Measurements from ENCODE around the gene CHERP.
A peak's percentile ranks its signal among the peaks of the same experiment; 100 is the strongest.
"Not testable (repeated sequence)": the region's sequence is repeated elsewhere in the genome, so short reads cannot be mapped to it uniquely, and the experiment has no call there.

CHERP gene

DNA sequence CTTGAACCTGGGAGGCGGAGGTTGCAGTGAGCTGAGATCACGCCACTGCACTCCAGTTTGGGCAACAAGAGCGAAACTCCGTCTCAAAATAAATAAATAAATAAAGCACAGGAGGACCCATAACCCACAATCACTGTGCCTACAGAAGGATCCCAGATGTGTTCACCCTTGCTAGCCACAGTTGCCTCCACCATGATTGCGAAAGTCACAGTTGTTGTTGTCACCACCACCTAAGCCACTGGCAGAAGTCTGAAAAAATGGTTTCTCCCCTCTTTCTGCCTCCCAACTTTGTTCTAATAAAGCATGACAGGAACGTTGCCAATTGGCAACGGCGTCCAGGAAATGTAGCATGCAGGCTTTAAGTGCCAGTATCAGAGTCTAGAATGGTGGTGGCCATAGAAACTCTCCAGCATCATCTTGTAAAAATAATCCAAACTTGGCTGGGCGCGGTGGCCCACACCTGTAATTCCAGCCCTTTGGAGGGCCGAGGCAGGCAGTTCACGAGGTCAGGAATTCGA, 68.3 kb downstream of the CHERP start:
- H3K4me1 ChIP-seq = peaks cover 12% of the 10 kb centered on the region
- no peak for DNase-seq (ENCODE audit: low spot score in 2 of 2)
- no peak overlapping the region for H3K4me3 ChIP-seq
- H3K9me3 ChIP-seq = peaks cover 8% of the 10 kb centered on the region
- in situ Hi-C loops (cut with MboI; ENCODE audit: low sequenced_read_pairs) = no loop called here
- no peaks in the 10 kb centered on the region for H3K27me3 ChIP-seq (ENCODE audit: low read depth)
- H3K36me3 ChIP-seq (replicated peaks) = peaks cover 3% of the 10 kb centered on the region; the same call in 1 of the 2 replicates

DNA sequence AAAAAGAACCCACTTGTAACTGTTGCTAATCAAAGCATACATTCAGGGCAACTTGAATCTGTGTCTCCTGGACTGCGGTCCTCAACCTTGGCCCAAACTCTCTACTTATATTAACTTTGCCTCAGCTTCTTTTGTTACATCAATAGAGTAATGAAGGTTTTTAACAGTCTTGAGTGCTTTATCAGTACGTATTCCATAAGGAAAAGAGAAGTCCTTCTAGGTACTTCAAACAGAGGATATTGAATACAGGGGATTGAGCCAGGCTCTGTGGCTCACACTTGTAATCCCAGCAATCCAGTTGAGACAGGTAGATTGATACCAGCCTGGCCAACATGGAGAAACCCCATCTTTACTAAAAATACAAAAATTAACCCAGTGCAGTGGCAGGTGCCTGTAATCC, 69.2 kb downstream of the CHERP start:
- DNase-seq (ENCODE audit: low spot score in 2 of 2) = no peak
- Histone ChIP-seq H3K36me3 (replicated peaks) (peaks cover 3% of the 10 kb centered on the region; the same call in 1 of the 2 replicates), H3K27me3 (ENCODE audit: low read depth) (no peaks in the 10 kb centered on the region), H3K9me3 (peaks cover 8% of the 10 kb centered on the region), H3K4me3 (no peak overlapping the region), H3K4me1 (peaks cover 12% of the 10 kb centered on the region)
- in situ Hi-C loops (cut with MboI; ENCODE audit: low sequenced_read_pairs) = no loop called here

DNA sequence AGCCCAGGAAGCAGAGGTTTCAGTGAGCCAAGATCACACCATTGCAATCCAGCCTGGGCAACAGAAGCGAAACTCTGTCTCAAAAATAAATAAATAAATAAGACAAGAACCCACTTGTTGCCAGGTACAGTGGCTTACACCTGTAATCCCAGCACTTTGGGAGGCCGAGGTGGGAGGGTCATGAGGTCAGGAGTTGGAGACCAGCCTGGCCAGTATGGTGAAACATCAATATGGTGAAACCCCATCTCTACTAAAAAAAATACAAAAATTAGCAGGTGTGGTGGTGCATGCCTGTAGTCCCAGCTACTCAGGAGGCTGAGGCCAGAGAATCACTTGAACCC, 69.7 kb downstream of the CHERP start:
- DNase-seq (ENCODE audit: low spot score in 2 of 2) = not testable (repeated sequence)

DNA sequence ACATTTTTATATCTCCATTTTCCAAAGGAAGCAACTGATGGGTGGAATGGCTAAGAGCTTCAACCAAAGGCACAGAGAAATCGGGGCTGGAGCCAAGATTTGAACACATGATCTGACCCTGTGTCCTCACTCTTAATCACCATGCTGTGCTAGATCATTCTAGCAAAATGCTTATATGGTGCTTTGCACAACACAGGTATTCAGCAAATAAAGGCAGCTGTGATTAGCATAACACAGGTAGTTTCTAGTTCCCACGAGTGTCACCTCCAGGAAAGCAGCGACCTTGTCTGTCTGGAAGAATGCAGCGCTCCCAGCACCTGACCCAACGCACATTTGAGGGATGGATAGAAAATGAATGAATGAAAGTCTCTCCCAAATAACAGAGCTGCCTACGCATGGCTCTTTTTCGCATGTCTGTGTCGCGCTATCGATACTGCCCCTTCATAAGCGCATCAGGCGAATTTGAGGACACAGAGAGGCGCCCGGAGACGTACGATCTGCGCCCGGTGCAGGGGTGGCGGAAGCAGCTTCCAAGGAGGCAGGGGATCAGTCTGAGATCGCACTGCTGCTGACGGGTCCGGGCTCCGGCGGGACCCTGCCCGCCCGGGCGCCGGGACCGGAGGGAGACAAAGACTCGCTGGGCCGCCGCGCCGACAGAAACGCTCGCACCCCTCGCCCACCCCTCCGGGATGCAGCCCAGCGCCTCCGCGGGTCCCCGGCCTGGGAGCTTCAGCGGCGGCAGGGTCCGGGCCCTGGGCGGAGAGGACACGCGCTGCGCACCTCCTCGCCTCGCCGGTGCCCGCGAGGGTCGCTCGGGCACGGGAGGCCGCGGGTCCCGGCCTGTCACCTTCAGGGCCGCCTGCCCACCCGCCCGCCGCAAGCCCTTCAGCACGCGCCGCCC, 71.1 kb downstream of the CHERP start:
- DNase-seq (ENCODE audit: low spot score in 2 of 2) = peak in 1 of 2 experiments; percentile 38
- Histone ChIP-seq H3K27me3 (ENCODE audit: low read depth) (no peaks in the 10 kb centered on the region), H3K4me3 (peak overlapping the region; percentile 71), H3K9me3 (peaks cover 8% of the 10 kb centered on the region), H3K36me3 (replicated peaks) (peaks cover 3% of the 10 kb centered on the region; the same call in 1 of the 2 replicates), H3K4me1 (peaks cover 12% of the 10 kb centered on the region)
- in situ Hi-C loops (cut with MboI; ENCODE audit: low sequenced_read_pairs) = no loop called here

More for the DNA sequence above, 69.7 kb downstream of the CHERP start:
- H3K9me3 ChIP-seq; in situ Hi-C loops (cut with MboI; ENCODE audit: low sequenced_read_pairs); H3K27me3 ChIP-seq (ENCODE audit: low read depth); H3K36me3 ChIP-seq (replicated peaks): not testable (repeated sequence)
- H3K4me1 ChIP-seq = peaks cover 12% of the 10 kb centered on the region
- peak overlapping the region; percentile 50 for H3K4me3 ChIP-seq

DNA sequence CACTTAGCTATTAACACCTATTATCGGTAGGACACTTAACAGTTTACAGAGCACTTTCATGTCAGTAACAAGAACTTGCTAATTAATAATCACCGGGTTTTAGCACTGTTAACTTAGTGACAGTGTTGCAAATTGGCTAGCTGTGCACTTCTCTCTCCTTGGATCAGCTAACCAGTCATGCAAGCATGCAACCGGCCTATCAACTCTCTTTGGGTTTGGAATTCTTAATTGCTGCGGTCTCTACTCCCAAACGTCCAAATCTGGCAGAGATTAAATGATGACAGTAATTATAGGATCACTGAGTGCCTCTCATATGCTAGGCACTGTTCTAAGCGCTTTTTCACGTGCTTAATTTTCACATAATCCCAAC, 71.7 kb downstream of the CHERP start:
- Histone ChIP-seq H3K4me3 (peak overlapping the region; percentile 71), H3K9me3 (peaks cover 8% of the 10 kb centered on the region), H3K27me3 (ENCODE audit: low read depth) (no peaks in the 10 kb centered on the region), H3K4me1 (peaks cover 12% of the 10 kb centered on the region), H3K36me3 (replicated peaks) (peaks cover 4% of the 10 kb centered on the region; the same call in 1 of the 2 replicates)
- peak in 1 of 2 experiments; percentile 21 for DNase-seq (ENCODE audit: low spot score in 2 of 2)
- in situ Hi-C loops (cut with MboI; ENCODE audit: low sequenced_read_pairs) = no loop called here

Data from HAP-1 (cell line).